ENCODE measurements around the gene UGT1A6.

GRCh38 chr2:233818639-233819621, 126.2 kb downstream of the UGT1A6 start:
- TF ChIP-seq NFIC (IDR thresholded peaks at IDR 0.05), result no peak
- no peak for TF ChIP-seq YY1 (IDR thresholded peaks at IDR 0.05; ENCODE audit: low read depth)
- TF ChIP-seq TAF1 (IDR thresholded peaks at IDR 0.05; ENCODE audit: low read depth), result no peak
- no peak for TF ChIP-seq EGR1 (IDR thresholded peaks at IDR 0.05)
- TF ChIP-seq FOXM1 (IDR thresholded peaks at IDR 0.05; ENCODE audit: borderline replicate concordance, low read depth), result no peak
- TF ChIP-seq TCF12 (IDR thresholded peaks at IDR 0.05; ENCODE audit: low read depth), result no peak
- TF ChIP-seq EP300 (IDR thresholded peaks at IDR 0.05; ENCODE audit: borderline replicate concordance), result no peak
- no peak for TF ChIP-seq CREB1 (IDR thresholded peaks at IDR 0.05; ENCODE audit: low read depth)
- TF ChIP-seq, protein P1, sequence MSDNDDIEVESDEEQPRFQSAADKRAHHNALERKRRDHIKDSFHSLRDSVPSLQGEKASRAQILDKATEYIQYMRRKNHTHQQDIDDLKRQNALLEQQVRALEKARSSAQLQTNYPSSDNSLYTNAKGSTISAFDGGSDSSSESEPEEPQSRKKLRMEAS (IDR thresholded peaks at IDR 0.05), result no peak
- no peak for TF ChIP-seq REST (IDR thresholded peaks at IDR 0.05; ENCODE audit: low read depth)
- TF ChIP-seq RAD21 (IDR thresholded peaks at IDR 0.05; ENCODE audit: low read depth), result no peak
- TF ChIP-seq, protein P2, sequence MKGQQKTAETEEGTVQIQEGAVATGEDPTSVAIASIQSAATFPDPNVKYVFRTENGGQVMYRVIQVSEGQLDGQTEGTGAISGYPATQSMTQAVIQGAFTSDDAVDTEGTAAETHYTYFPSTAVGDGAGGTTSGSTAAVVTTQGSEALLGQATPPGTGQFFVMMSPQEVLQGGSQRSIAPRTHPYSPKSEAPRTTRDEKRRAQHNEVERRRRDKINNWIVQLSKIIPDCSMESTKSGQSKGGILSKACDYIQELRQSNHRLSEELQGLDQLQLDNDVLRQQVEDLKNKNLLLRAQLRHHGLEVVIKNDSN (IDR thresholded peaks at IDR 0.05), result no peak
